ENCODE measurements around the gene UBE2J2. TPM values are rescaled to one million over a fixed set of nuclear protein-coding genes. Genes with fewer than 3 reads are reported as not detected.

The UBE2J2 gene
- total RNA-seq, 3 donors from 2014 or later, result 37.0 to 39.8 (median 37.4) TPM

DNA sequence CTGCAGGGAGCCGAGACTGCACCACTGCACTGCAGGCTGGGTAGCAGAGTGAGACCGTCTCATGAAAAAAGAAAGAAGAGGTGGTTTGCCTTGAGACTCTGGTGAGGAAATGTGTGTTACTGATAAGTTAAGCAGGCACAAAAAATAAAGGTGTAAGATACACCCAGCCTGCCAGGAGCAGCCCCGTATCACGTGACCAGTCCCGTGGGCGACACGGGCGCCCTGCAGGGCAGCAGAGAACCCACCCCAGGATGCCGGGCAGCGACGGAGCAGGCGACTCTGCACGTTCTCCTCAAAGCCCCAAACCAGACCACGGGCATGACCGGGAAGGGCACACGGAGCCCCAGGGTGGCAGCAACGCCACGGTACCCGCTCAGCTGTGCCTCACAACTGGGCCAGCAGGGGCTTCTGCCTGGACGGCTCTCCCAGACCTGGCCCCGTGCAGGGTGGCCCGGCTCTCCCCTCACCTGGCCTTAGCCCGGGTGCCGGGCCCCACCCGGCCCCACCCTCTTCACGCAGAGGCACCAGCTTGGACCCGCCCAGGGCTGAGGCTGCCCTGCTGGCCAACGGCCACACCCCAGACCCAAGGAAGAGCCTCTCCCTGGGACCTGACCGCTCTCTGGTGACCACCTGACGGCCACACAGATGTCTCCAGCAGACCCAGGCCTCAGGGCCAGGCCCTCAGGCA is 51.6 kb downstream of the UBE2J2 start:
- H3K36me3 ChIP-seq, result peaks cover 5% of the 10 kb centered on the region
- no peak overlapping the region for H3K27ac ChIP-seq
- TF ChIP-seq, protein P1, sequence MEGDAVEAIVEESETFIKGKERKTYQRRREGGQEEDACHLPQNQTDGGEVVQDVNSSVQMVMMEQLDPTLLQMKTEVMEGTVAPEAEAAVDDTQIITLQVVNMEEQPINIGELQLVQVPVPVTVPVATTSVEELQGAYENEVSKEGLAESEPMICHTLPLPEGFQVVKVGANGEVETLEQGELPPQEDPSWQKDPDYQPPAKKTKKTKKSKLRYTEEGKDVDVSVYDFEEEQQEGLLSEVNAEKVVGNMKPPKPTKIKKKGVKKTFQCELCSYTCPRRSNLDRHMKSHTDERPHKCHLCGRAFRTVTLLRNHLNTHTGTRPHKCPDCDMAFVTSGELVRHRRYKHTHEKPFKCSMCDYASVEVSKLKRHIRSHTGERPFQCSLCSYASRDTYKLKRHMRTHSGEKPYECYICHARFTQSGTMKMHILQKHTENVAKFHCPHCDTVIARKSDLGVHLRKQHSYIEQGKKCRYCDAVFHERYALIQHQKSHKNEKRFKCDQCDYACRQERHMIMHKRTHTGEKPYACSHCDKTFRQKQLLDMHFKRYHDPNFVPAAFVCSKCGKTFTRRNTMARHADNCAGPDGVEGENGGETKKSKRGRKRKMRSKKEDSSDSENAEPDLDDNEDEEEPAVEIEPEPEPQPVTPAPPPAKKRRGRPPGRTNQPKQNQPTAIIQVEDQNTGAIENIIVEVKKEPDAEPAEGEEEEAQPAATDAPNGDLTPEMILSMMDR (IDR thresholded peaks at IDR 0.05), result no peak
- TF ChIP-seq POLR2A (IDR thresholded peaks at IDR 0.05), result no peak
- H3K4me1 ChIP-seq, result no peaks in the 10 kb centered on the region
- H3K27me3 ChIP-seq, result no peaks in the 10 kb centered on the region
- no peak overlapping the region for H3K4me3 ChIP-seq
- no peaks in the 10 kb centered on the region for H3K9me3 ChIP-seq
- DNase-seq (ENCODE audit: low spot score in 2 of 2), result no peak
- intact Hi-C loops (cut with DNase I; ENCODE audit: low total_unique reads), result no loop called here

DNA sequence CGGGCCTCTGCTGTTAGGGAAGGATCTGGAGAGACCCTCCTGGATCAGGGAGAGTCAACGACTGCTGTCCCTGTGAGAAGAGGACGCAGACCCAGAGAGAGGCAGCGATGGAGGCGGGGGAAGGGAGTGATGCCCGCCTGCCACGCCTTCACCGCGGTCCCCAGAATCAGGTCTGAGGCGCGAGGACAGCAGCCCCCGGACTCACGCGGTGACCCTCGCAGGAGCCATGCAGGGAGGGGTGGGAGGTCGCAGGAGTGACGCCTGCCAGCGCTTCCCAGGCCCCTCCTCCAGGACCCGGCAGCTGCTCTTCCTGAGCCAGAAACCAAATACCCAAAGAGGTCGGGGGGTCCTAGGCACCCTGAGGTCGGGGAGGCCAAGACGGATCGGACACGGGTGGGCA is 53.5 kb downstream of the UBE2J2 start:
- DNase-seq (ENCODE audit: low spot score in 2 of 2), result no peak
- intact Hi-C loops (cut with DNase I; ENCODE audit: low total_unique reads), result no loop called here
- H3K9me3 ChIP-seq, result no peaks in the 10 kb centered on the region
- H3K27ac ChIP-seq, result no peak overlapping the region
- H3K36me3 ChIP-seq, result peaks cover 5% of the 10 kb centered on the region
- no peak overlapping the region for H3K4me3 ChIP-seq
- no peaks in the 10 kb centered on the region for H3K4me1 ChIP-seq
- TF ChIP-seq POLR2AphosphoS5 (IDR thresholded peaks at IDR 0.05) (no peak), POLR2A (IDR thresholded peaks at IDR 0.05) (no peak)
- TF ChIP-seq, protein P1 (IDR thresholded peaks at IDR 0.05), result no peak
- no peaks in the 10 kb centered on the region for H3K27me3 ChIP-seq

DNA sequence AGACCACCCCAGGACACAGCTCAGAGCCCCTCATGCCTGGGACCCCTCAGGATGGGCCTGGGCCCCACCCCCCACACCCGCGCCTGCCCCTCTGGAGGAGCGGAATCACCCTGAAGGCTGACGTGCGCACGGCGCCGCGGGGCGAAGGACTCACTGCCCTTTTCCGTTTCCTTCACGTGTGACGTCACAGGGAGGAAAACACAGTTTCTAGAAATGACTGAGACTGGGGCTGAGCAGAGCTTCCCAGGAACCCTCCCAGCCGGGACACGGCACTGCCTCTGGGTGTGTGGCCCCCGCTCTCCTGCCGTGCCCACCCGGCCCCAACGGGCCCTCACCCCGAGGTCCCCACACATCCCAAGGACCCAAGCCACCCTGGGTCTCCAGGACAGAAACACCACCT is 54.3 kb downstream of the UBE2J2 start:
- Histone ChIP-seq H3K36me3 (peaks cover 5% of the 10 kb centered on the region), H3K27ac (no peak overlapping the region), H3K4me1 (no peaks in the 10 kb centered on the region), H3K9me3 (no peaks in the 10 kb centered on the region), H3K27me3 (no peaks in the 10 kb centered on the region), H3K4me3 (no peak overlapping the region)
- intact Hi-C loops (cut with DNase I; ENCODE audit: low total_unique reads), result no loop called here
- no peak for TF ChIP-seq POLR2A (IDR thresholded peaks at IDR 0.05)
- TF ChIP-seq, protein P1 (IDR thresholded peaks at IDR 0.05), result no peak
- no peak for TF ChIP-seq POLR2AphosphoS5 (IDR thresholded peaks at IDR 0.05)
- DNase-seq (ENCODE audit: low spot score in 2 of 2), result no peak

DNA sequence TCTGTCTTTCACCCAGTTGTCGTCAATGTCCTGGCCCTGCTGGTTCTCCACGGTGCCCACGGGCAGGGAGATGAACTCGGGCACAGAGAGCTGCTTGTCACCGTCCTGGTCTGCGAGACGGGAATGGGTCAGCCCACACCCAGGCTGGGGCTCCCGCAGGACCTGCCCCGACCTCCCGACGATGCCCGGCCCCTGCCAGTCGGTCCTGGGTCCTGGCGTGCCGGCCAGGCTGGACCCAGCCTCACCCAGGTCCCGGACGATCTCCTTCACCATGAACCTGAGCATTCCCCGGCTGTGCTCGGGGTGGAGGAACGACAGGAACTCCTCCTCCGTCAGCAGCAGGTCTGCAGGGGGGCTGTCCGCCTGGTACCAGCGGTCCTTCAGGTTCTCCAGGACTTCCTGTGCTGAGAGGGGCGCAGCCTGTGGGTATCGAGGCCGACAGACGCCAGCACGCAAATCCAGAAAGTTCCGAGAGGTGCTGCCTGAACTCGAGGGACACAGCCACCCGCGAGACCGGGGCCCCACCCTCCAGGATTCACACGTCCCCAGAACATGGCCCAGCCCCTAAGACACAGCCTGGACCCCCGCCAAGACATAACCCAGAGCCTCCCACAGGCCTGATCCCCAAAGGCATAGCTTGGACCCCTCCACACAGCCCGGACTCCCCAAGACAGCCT is 55.0 kb downstream of the UBE2J2 start:
- Histone ChIP-seq H3K27ac (no peak overlapping the region), H3K36me3 (peaks cover 5% of the 10 kb centered on the region), H3K9me3 (no peaks in the 10 kb centered on the region), H3K27me3 (no peaks in the 10 kb centered on the region), H3K4me1 (no peaks in the 10 kb centered on the region), H3K4me3 (no peak overlapping the region)
- intact Hi-C loops (cut with DNase I; ENCODE audit: low total_unique reads), result no loop called here
- TF ChIP-seq, protein P1 (IDR thresholded peaks at IDR 0.05), result no peak
- TF ChIP-seq POLR2A (IDR thresholded peaks at IDR 0.05) (no peak), POLR2AphosphoS5 (IDR thresholded peaks at IDR 0.05) (no peak)
- DNase-seq (ENCODE audit: low spot score in 2 of 2), result no peak
